GM23338 (cell line): Measurements from ENCODE around the gene ASZ1. TPM values are rescaled to one million over a fixed set of nuclear protein-coding genes. Genes with fewer than 3 reads are reported as not detected.

Experiments
- ATAC-seq: fragments of 200-7000 bp; cut with Tn5 transposase; 3 replicates; pipeline ENCODE4 v1.9.1; 2020
- DNase-seq: peaks from one replicate; pipeline ENCODE4 v3.0.0-alpha.2; 2015; ENCODE audit warnings: low spot score
- H2AFZ ChIP-seq: fragments of 200-600 bp; sonication (generic); 2 replicates; pipeline ENCODE4 v1.8.0; 2016; ENCODE audit warnings: antibody characterized with exemption, mild to moderate bottlenecking, moderate library complexity
- H3F3A ChIP-seq: fragments of 200-600 bp; sonication (generic); replicated peaks from 2 replicates; pipeline ENCODE4 v1.8.0; 2017; ENCODE audit warnings: antibody characterized with exemption, mixed run types, low read depth
- H3K27ac ChIP-seq: fragments of 200-600 bp; sonication (generic); 2 replicates; pipeline ENCODE4 v1.6.1; 2016; ENCODE audit warnings: low read depth
- H3K27me3 ChIP-seq: fragments of 200-600 bp; sonication (generic); 2 replicates; pipeline ENCODE4 v1.8.0; 2016; ENCODE audit warnings: mild to moderate bottlenecking, mixed run types, moderate library complexity; ENCODE audit not compliant: insufficient read depth
- H3K36me3 ChIP-seq: fragments of 200-600 bp; sonication (generic); 2 replicates; pipeline ENCODE4 v1.8.0; 2016; ENCODE audit warnings: mild to moderate bottlenecking; ENCODE audit not compliant: insufficient read depth
- H3K4me1 ChIP-seq: fragments of 200-600 bp; sonication (generic); 2 replicates; pipeline ENCODE4 v1.8.0; 2016; ENCODE audit warnings: mild to moderate bottlenecking, moderate library complexity; ENCODE audit not compliant: insufficient read depth
- H3K4me2 ChIP-seq: fragments of 200-600 bp; sonication (generic); 2 replicates; pipeline ENCODE4 v1.7.1; 2017; ENCODE audit warnings: mixed run types
- H3K4me3 ChIP-seq: fragments of 200-600 bp; sonication (generic); 2 replicates; pipeline ENCODE4 v1.6.1; 2016; ENCODE audit warnings: mixed run types
- H3K79me2 ChIP-seq: fragments of 200-600 bp; sonication (generic); replicated peaks from 2 replicates; pipeline ENCODE4 v1.8.0; 2017; ENCODE audit warnings: mild to moderate bottlenecking; ENCODE audit not compliant: insufficient read depth
- H3K9me2 ChIP-seq: fragments of 200-600 bp; sonication (generic); 2 replicates; pipeline ENCODE4 v1.8.0; 2017; ENCODE audit not compliant: insufficient read depth
- H4K20me1 ChIP-seq: fragments of 200-600 bp; sonication (generic); replicated peaks from 2 replicates; pipeline ENCODE4 v1.8.0; 2017; ENCODE audit warnings: mild to moderate bottlenecking; ENCODE audit not compliant: insufficient read depth
- H3K27ac Mint-ChIP-seq: 2 replicates; pipeline ENCODE4 v1.8.0; 2020; ENCODE audit warnings: inconsistent platforms, mild to moderate bottlenecking, moderate library complexity, mixed read lengths
- H3K27me3 Mint-ChIP-seq: 3 replicates; pipeline ENCODE4 v1.8.0; 2022; ENCODE audit warnings: low read depth, mild to moderate bottlenecking, moderate library complexity, mixed read lengths, inconsistent platforms; ENCODE audit not compliant: insufficient read depth, poor library complexity
- H3K36me3 Mint-ChIP-seq: 3 replicates; pipeline ENCODE4 v1.8.0; 2021; ENCODE audit warnings: low read depth, mild to moderate bottlenecking, inconsistent platforms, moderate library complexity, mixed read lengths
- H3K4me1 Mint-ChIP-seq: 3 replicates; pipeline ENCODE4 v1.8.0; 2020; ENCODE audit warnings: mild to moderate bottlenecking, inconsistent platforms, mixed read lengths
- H3K4me3 Mint-ChIP-seq: 3 replicates; pipeline ENCODE4 v1.8.0; 2021; ENCODE audit warnings: moderate library complexity, mild to moderate bottlenecking, inconsistent platforms, mixed read lengths
- H3K9me3 Mint-ChIP-seq: 3 replicates; pipeline ENCODE4 v1.8.0; 2020; ENCODE audit warnings: moderate library complexity, mild to moderate bottlenecking, inconsistent platforms, mixed read lengths
- CREB1 ChIP-seq: fragments of 250-450 bp; sonication (Bioruptor Pico); IDR thresholded peaks from 2 replicates; pipeline ENCODE4 v1.5.0; 2020; ENCODE audit warnings: low read depth, mild to moderate bottlenecking, moderate library complexity
- CTCF ChIP-seq, 2 experiments: fragments of 200-600 bp in 1 of 2; sonication (generic) in 1 of 2; conservative IDR thresholded peaks; 2 replicates each; pipeline versions ENCODE4 v1.5.1 to v1.6.1; 2016 to 2017; ENCODE audit warnings: antibody characterized with exemption in 2 of 2, low read depth in 2 of 2, mild to moderate bottlenecking in 2 of 2, moderate library complexity in 1 of 2
- ETS1 ChIP-seq: IDR thresholded peaks from 2 replicates; pipeline ENCODE4 v1.6.1; 2016; ENCODE audit warnings: antibody characterized with exemption
- EZH2 ChIP-seq: fragments of 200-600 bp; sonication (generic); IDR thresholded peaks from one replicate; pipeline ENCODE4 v1.8.0; 2017; ENCODE audit warnings: antibody characterized with exemption, mild to moderate bottlenecking, low read depth; ENCODE audit not compliant: unreplicated experiment
- EZH2phosphoT487 ChIP-seq: fragments of 200-600 bp; sonication (generic); IDR thresholded peaks from one replicate; pipeline ENCODE4 v1.8.1; 2018; ENCODE audit warnings: antibody characterized with exemption; ENCODE audit not compliant: unreplicated experiment
- JUNB ChIP-seq: IDR thresholded peaks from one replicate; pipeline ENCODE4 v1.6.1; 2016; ENCODE audit warnings: antibody characterized with exemption; ENCODE audit not compliant: unreplicated experiment
- NANOG ChIP-seq: IDR thresholded peaks from 2 replicates; pipeline ENCODE4 v1.6.1; 2016; ENCODE audit warnings: antibody characterized with exemption, borderline replicate concordance
- POLR2AphosphoS5 ChIP-seq: IDR thresholded peaks from 2 replicates; pipeline ENCODE4 v1.6.1; 2016; ENCODE audit warnings: antibody characterized with exemption, low read depth
- REST ChIP-seq: IDR thresholded peaks from one replicate; pipeline ENCODE4 v1.6.1; 2018; ENCODE audit warnings: antibody characterized with exemption; ENCODE audit not compliant: unreplicated experiment
- STAT1 ChIP-seq: IDR thresholded peaks from one replicate; pipeline ENCODE4 v1.6.1; 2016; ENCODE audit warnings: antibody characterized with exemption; ENCODE audit not compliant: unreplicated experiment
- ZNF114 ChIP-seq: fragments of 250-450 bp; sonication (Bioruptor Pico); IDR thresholded peaks from 2 replicates; pipeline ENCODE4 v1.5.0; 2020; ENCODE audit warnings: mild to moderate bottlenecking, moderate library complexity
- ZNF331 ChIP-seq: fragments of 250-450 bp; sonication (Bioruptor Pico); IDR thresholded peaks from 2 replicates; pipeline ENCODE4 v1.5.0; 2020; ENCODE audit warnings: low read depth, mild to moderate bottlenecking, moderate library complexity
- ZNF462 ChIP-seq: fragments of 250-450 bp; sonication (Bioruptor Pico); IDR thresholded peaks from 2 replicates; pipeline ENCODE4 v1.5.0; 2020; ENCODE audit warnings: mild to moderate bottlenecking, moderate library complexity
- polyA plus RNA-seq: library from polyadenylated mRNA; unstranded; fragments of >200 nt; fragmentation: Nextera tagmentation; extraction: Ambion mirVana; gene quantifications from 2 replicates; pipeline ENCODE4 v1.2.1, GENCODE V29; 2016
- total RNA-seq: library from RNA; depleted of rRNA; stranded (reverse); fragments of >200 nt; shearing (Covaris generic); gene quantifications from 2 replicates; pipeline ENCODE4 v1.2.3, GENCODE V29; 2014

The ASZ1 gene
- total and polyA plus RNA-seq, 2 experiments from 2014 or later: not detected

GRCh38 chr7:117383483-117384189 lies 43.7 kb downstream of the ASZ1 start:
- Histone ChIP-seq H3F3A (no peaks in the 10 kb centered on the region), H3K27ac (no peak overlapping the region), H3K4me2 (no peak overlapping the region), H3K4me3 (no peak overlapping the region), H2AFZ (no peak overlapping the region), H3K4me1 (no peaks in the 10 kb centered on the region), H3K27me3 (no peaks in the 10 kb centered on the region), H3K9me2 (no peaks in the 10 kb centered on the region), H4K20me1 (no peaks in the 10 kb centered on the region), H3K79me2 (no peaks in the 10 kb centered on the region), H3K36me3 (no peaks in the 10 kb centered on the region)
- no peaks in the 10 kb centered on the region for H3K36me3 Mint-ChIP-seq
- no peaks in the 10 kb centered on the region for H3K27me3 Mint-ChIP-seq
- DNase-seq: peak; percentile 12
- H3K9me3 Mint-ChIP-seq: no peaks in the 10 kb centered on the region
- H3K4me1 Mint-ChIP-seq: no peaks in the 10 kb centered on the region
- TF ChIP-seq NANOG: no peak
- TF ChIP-seq ZNF331: no peak
- no peak for TF ChIP-seq STAT1
- no peak for TF ChIP-seq ZNF462
- TF ChIP-seq EZH2: no peak
- TF ChIP-seq POLR2AphosphoS5: no peak
- no peak for TF ChIP-seq ETS1
- TF ChIP-seq CREB1 (CRISPR knock-in tag): no peak
- TF ChIP-seq EZH2phosphoT487: no peak
- no peak for TF ChIP-seq CTCF (conservative IDR thresholded peaks at IDR 0.05; ENCODE audit: low read depth in 2 of 2)
- TF ChIP-seq ZNF114 (CRISPR knock-in tag): no peak
- TF ChIP-seq REST: no peak
- TF ChIP-seq JUNB: no peak
- H3K4me3 Mint-ChIP-seq: no peak overlapping the region
- no peak overlapping the region for H3K27ac Mint-ChIP-seq
- no peak for ATAC-seq
